Epithelial cell of proximal tubule (primary cell): ENCODE data around the gene ADAMTSL3. TPM values are rescaled to one million over a fixed set of nuclear protein-coding genes. Genes with fewer than 3 reads are reported as not detected.

Experiments used
- DNase-seq: peaks from one replicate; pipeline ENCODE4 v3.0.0-alpha.2; 2011; ENCODE audit warnings: low read depth
- H3K4me3 ChIP-seq: 2 replicates; pipeline ENCODE4 v1.5.1; 2011; ENCODE audit warnings: low read depth, mild to moderate bottlenecking, low read length
- CTCF ChIP-seq: conservative IDR thresholded peaks from 2 replicates; pipeline ENCODE4 v1.5.1; 2012; ENCODE audit warnings: low read depth, mild to moderate bottlenecking, low read length
- total RNA-seq: library from RNA; depleted of rRNA; stranded (reverse); fragments of >200 nt; gene quantifications from 2 replicates; pipeline ENCODE4 v1.2.3, GENCODE V29; 2015

ADAMTSL3 gene
- total RNA-seq, 1 donor from 2014 or later = 0.58 TPM

- no peak overlapping the region for H3K4me3 ChIP-seq
- no peak for DNase-seq
- TF ChIP-seq CTCF = no peak
These were observed 266.1 kb downstream of the ADAMTSL3 start for GRCh38 chr15:83919978-83920510.

GRCh38 chr15:83922649-83923294 is 268.8 kb downstream of the ADAMTSL3 start:
- no peak for DNase-seq
- TF ChIP-seq CTCF = no peak
- H3K4me3 ChIP-seq = no peak overlapping the region

- no peak for DNase-seq
- no peak overlapping the region for H3K4me3 ChIP-seq
- no peak for TF ChIP-seq CTCF
These were observed 272.2 kb downstream of the ADAMTSL3 start for GRCh38 chr15:83926116-83926515.

- no peak for TF ChIP-seq CTCF
- DNase-seq = no peak
- H3K4me3 ChIP-seq = no peak overlapping the region
These were observed 273.9 kb downstream of the ADAMTSL3 start for GRCh38 chr15:83927704-83928391.

GRCh38 chr15:83928392-83928734 is 274.4 kb downstream of the ADAMTSL3 start:
- H3K4me3 ChIP-seq = no peak overlapping the region
- no peak for DNase-seq
- TF ChIP-seq CTCF = no peak

- H3K4me3 ChIP-seq = no peak overlapping the region
- DNase-seq = no peak
- no peak for TF ChIP-seq CTCF
These were observed 275.0 kb downstream of the ADAMTSL3 start for GRCh38 chr15:83928878-83929418.

- no peak for DNase-seq
- no peak overlapping the region for H3K4me3 ChIP-seq
- no peak for TF ChIP-seq CTCF
These were observed 275.7 kb downstream of the ADAMTSL3 start for GRCh38 chr15:83929619-83930018.
